CD8-positive, alpha-beta memory T cell (primary cell): ENCODE measurements around the gene CD40LG. TPM values are rescaled to one million over a fixed set of nuclear protein-coding genes. Genes with fewer than 3 reads are reported as not detected.

Experiments used
- CTCF ChIA-PET: fragments of 350-600 bp; sonication (Branson Sonifier 250); formaldehyde crosslinking; loops from one replicate; lab custom pipeline; 2021; ENCODE audit warnings: antibody characterized with exemption; lab: Charles Lee
- POLR2A ChIA-PET: fragments of 350-600 bp; sonication (Branson Sonifier 250); formaldehyde crosslinking; loops from one replicate; lab custom pipeline; 2021; ENCODE audit warnings: antibody characterized with exemption; lab: Charles Lee
- DNase-seq, 5 donors: peaks; one replicate each; pipeline versions ENCODE4 v3.0.0 to v3.0.0-alpha.2; 2020 to 2022; ENCODE audit warnings: mixed read lengths in 1 of 5
- H3K27ac ChIP-seq: one replicate; pipeline ENCODE4 v1.7.0; 2013; ENCODE audit warnings: low read depth, mild to moderate bottlenecking, low read length, moderate library complexity
- H3K27me3 ChIP-seq: 2 replicates; pipeline ENCODE4 v1.7.0; 2013; ENCODE audit warnings: low read length, mild to moderate bottlenecking; ENCODE audit not compliant: insufficient read depth, poor library complexity, severe bottlenecking
- H3K36me3 ChIP-seq: 2 replicates; pipeline ENCODE4 v1.7.0; 2013; ENCODE audit warnings: mild to moderate bottlenecking, low read length, moderate library complexity; ENCODE audit not compliant: insufficient read depth
- H3K4me1 ChIP-seq: 2 replicates; pipeline ENCODE4 v1.7.0; 2013; ENCODE audit warnings: mild to moderate bottlenecking, low read length, moderate library complexity; ENCODE audit not compliant: insufficient read depth
- H3K4me3 ChIP-seq: 2 replicates; pipeline ENCODE4 v1.7.0; 2013; ENCODE audit warnings: mild to moderate bottlenecking, low read length
- H3K9me3 ChIP-seq: 2 replicates; pipeline ENCODE4 v1.7.0; 2013; ENCODE audit warnings: mild to moderate bottlenecking, low read length
- H3K27ac Mint-ChIP-seq, 8 donors: one replicate each; pipeline ENCODE4 v1.8.0; 2020 to 2021; ENCODE audit warnings: mixed read lengths in 8 of 8, mild to moderate bottlenecking in 6 of 8, inconsistent platforms in 3 of 8, moderate library complexity in 3 of 8
- H3K27me3 Mint-ChIP-seq, 2 donors: one replicate each; pipeline ENCODE4 v1.8.0; 2020 to 2021; ENCODE audit warnings: mixed read lengths in 2 of 2, mild to moderate bottlenecking in 1 of 2, moderate library complexity in 1 of 2
- H3K36me3 Mint-ChIP-seq, 3 donors: one replicate each; pipeline ENCODE4 v1.8.0; 2020 to 2021; ENCODE audit warnings: mixed read lengths in 3 of 3, inconsistent platforms in 1 of 3, mild to moderate bottlenecking in 1 of 3
- H3K4me1 Mint-ChIP-seq, 3 donors: one replicate each; pipeline ENCODE4 v1.8.0; 2020 to 2021; ENCODE audit warnings: mixed read lengths in 3 of 3, inconsistent platforms in 1 of 3, mild to moderate bottlenecking in 1 of 3
- H3K4me3 Mint-ChIP-seq, 7 donors: one replicate each; pipeline ENCODE4 v1.8.0; 2020 to 2021; ENCODE audit warnings: mixed read lengths in 7 of 7, mild to moderate bottlenecking in 6 of 7, moderate library complexity in 4 of 7, inconsistent platforms in 2 of 7
- H3K9me3 Mint-ChIP-seq, 5 donors: one replicate each; pipeline ENCODE4 v1.8.0; 2020 to 2022; ENCODE audit warnings: mixed read lengths in 5 of 5, mild to moderate bottlenecking in 3 of 5, moderate library complexity in 2 of 5, inconsistent platforms in 1 of 5
- polyA plus RNA-seq: library from polyadenylated mRNA; unstranded; fragments of 300-500 nt; fragmentation: Illumina TruSeq; gene quantifications from one replicate; pipeline ENCODE4 v1.2.3, GENCODE V29; 2021
- total RNA-seq, 2 experiments: library from RNA; stranded (reverse); gene quantifications; one replicate each; pipeline ENCODE4 v1.2.3, GENCODE V29; 2021

The CD40LG gene
- total and polyA plus RNA-seq, 3 experiments from 2014 or later, result 9.2 to 20.0 (median 10.1) TPM

- Histone ChIP-seq H3K4me1 (peaks cover 13% of the 10 kb centered on the region), H3K4me3 (no peak overlapping the region), H3K27me3 (no peaks in the 10 kb centered on the region), H3K9me3 (no peaks in the 10 kb centered on the region), H3K36me3 (peaks cover 17% of the 10 kb centered on the region), H3K27ac (no peak overlapping the region)
- Mint-ChIP-seq H3K36me3 (peaks cover 0 to 66% (median 0%) of the 10 kb centered on the region in 3 donors), H3K4me3 (no peak overlapping the region), H3K9me3 (no peaks in the 10 kb centered on the region), H3K27me3 (peaks cover 0 to 2% of the 10 kb centered on the region in 2 donors), H3K27ac (peak overlapping the region in 2 of 8 donors; percentile 10 to 64), H3K4me1 (peaks cover 17 to 26% (median 26%) of the 10 kb centered on the region in 3 donors)
- no peak for DNase-seq
- CTCF ChIA-PET, result no interaction called here
- POLR2A ChIA-PET, result no interaction called here
Measured at GRCh38 chrX:136708348-136708747, 60.4 kb downstream of the CD40LG start.

Other genes with a start within 250 kb of the CD40LG start
- gene BRS3, start 160.2 kb upstream of the CD40LG start, total RNA-seq, result not detected
- not detected for gene BRS3, start 160.2 kb upstream of the CD40LG start, polyA plus RNA-seq
- 10 to 100 TPM; 42.7 to 45.2 TPM for gene HTATSF1, start 150.6 kb upstream of the CD40LG start, total RNA-seq
- 73.1 TPM for gene HTATSF1, start 150.6 kb upstream of the CD40LG start, polyA plus RNA-seq
- gene VGLL1, start 115.9 kb upstream of the CD40LG start, total RNA-seq, result not detected
- not detected for gene VGLL1, start 115.9 kb upstream of the CD40LG start, polyA plus RNA-seq
- gene ARHGEF6, start 132.8 kb downstream of the CD40LG start, total RNA-seq, result 10 to 100 TPM; 25.6 to 27.0 TPM
- 60.7 TPM for gene ARHGEF6, start 132.8 kb downstream of the CD40LG start, polyA plus RNA-seq
- gene RBMX, start 232.6 kb downstream of the CD40LG start, total RNA-seq, result 100 to 1,000 TPM; 318 to 331 TPM
- 168 TPM for gene RBMX, start 232.6 kb downstream of the CD40LG start, polyA plus RNA-seq